Stomach (tissue), 9 donors: ENCODE measurements around the gene ROCK2. TPM values are rescaled to one million over a fixed set of nuclear protein-coding genes. Genes with fewer than 3 reads are reported as not detected.

Source experiments
- DNase-seq, 2 donors: peaks; one replicate each; pipeline versions ENCODE4 v3.0.0 to v3.0.0-alpha.2; 2013 to 2019
- H3K27ac ChIP-seq, 5 donors: fragments of 200-600 bp in 4 of 5; sonication (generic) in 4 of 5; one replicate each; pipeline ENCODE4 v1.5.1; 2013 to 2019; ENCODE audit warnings: mild to moderate bottlenecking in 1 of 5, moderate library complexity in 1 of 5
- H3K27me3 ChIP-seq, 3 donors: fragments of 200-600 bp; sonication (generic); one replicate each; pipeline ENCODE4 v1.5.1; 2017 to 2019; ENCODE audit warnings: mixed run types in 1 of 3
- H3K36me3 ChIP-seq, 4 donors: fragments of 200-600 bp; sonication (generic); 1 replicate in 3 of 4; 2 replicates in 1 of 4; pipeline ENCODE4 v1.5.1; 2016 to 2019
- H3K4me1 ChIP-seq, 4 donors: fragments of 200-600 bp; sonication (generic); one replicate each; pipeline ENCODE4 v1.5.1; 2016 to 2019
- H3K4me3 ChIP-seq, 4 donors: fragments of 200-600 bp; sonication (generic) in 3 of 4; one replicate each; pipeline ENCODE4 v1.5.1; 2016 to 2019; ENCODE audit warnings: mild to moderate bottlenecking in 1 of 4
- H3K9me3 ChIP-seq, 4 donors: fragments of 200-600 bp; sonication (generic); one replicate each; pipeline ENCODE4 v1.5.1; 2016 to 2019
- CTCF ChIP-seq, 7 experiments: fragments of 450-650 bp in 4 of 7; fragments of 200-600 bp in 3 of 7; sonication (generic) in 3 of 7; IDR thresholded peaks; one replicate each; pipeline ENCODE4 v1.5.1; 2016 to 2019; ENCODE audit warnings: antibody characterized with exemption in 7 of 7, control low read depth in 2 of 7, mild to moderate bottlenecking in 1 of 7
- EP300 ChIP-seq: sonication (generic); formaldehyde crosslinking; IDR thresholded peaks from one replicate; pipeline ENCODE4 v1.6.1; 2017; ENCODE audit warnings: antibody characterized with exemption
- POLR2A ChIP-seq, 4 donors: fragments of 450-650 bp; IDR thresholded peaks; one replicate each; pipeline ENCODE4 v1.6.1; 2016; ENCODE audit warnings: antibody characterized with exemption in 4 of 4, control low read depth in 2 of 4, mild to moderate bottlenecking in 1 of 4, moderate library complexity in 1 of 4
- POLR2AphosphoS5 ChIP-seq, 3 donors: sonication (generic); formaldehyde crosslinking; IDR thresholded peaks; one replicate each; pipeline ENCODE4 v1.6.1; 2016; ENCODE audit warnings: antibody characterized with exemption in 3 of 3
- WGBS, 5 donors: extraction: QIAGEN DNeasy Blood & Tissue Kit in 3 of 5; methylation state at CpG; one replicate each; pipeline versions ENCODE4 v1.1.5 to v1.1.7; 2013 to 2018; 5-methylcytosine and 5-hydroxymethylcytosine counted together
- intact Hi-C: fragments of 100-400 bp; cut with DNase I; formaldehyde crosslinking; loops from one replicate; pipeline ENCODE4 v1.15.1; 2023; ENCODE audit warnings: low total_unique reads
- polyA plus RNA-seq, 3 donors: library from polyadenylated mRNA; stranded (reverse); fragments of 200-250 nt; gene quantifications; one replicate each; pipeline ENCODE4 v1.2.3, GENCODE V29; 2013
- total RNA-seq, 5 donors: library from RNA; depleted of rRNA; stranded (reverse); fragments of >200 nt; gene quantifications; one replicate each; pipeline versions ENCODE4 v1.1.0 to v1.2.3, GENCODE V29; 2014 to 2016
- donor health status: healthy with polysubstance abuse.
- donor health status: Bipolar disorder and iron deficiency.
- donor health status: healthy.

Gene ROCK2
- total and polyA plus RNA-seq, 8 donors: 5.6 to 113 (median 35.9) TPM

GRCh38 chr2:11311543-11311942 is 32.9 kb downstream of the ROCK2 start:
- H3K9me3 ChIP-seq: no peaks in the 10 kb centered on the region
- H3K27ac ChIP-seq: no peak overlapping the region
- WGBS, 5 donors: 81 to 89% (median 83%) methylated on average over 7 of the region's 7 CpGs
- H3K4me1 ChIP-seq: peaks cover 4 to 57% (median 32%) of the 10 kb centered on the region in 4 donors
- intact Hi-C loops: no loop called here
- TF ChIP-seq CTCF (IDR thresholded peaks at IDR 0.05) (no peak), EP300 (no peak)
- no peaks in the 10 kb centered on the region for H3K27me3 ChIP-seq
- H3K36me3 ChIP-seq: no peaks in the 10 kb centered on the region
- no peak overlapping the region for H3K4me3 ChIP-seq
- DNase-seq: no peak

GRCh38 chr2:11310212-11310611 is 34.2 kb downstream of the ROCK2 start:
- no peaks in the 10 kb centered on the region for H3K36me3 ChIP-seq
- no peak overlapping the region for H3K27ac ChIP-seq
- no peak overlapping the region for H3K4me3 ChIP-seq
- 28 to 50% (median 35%) methylated on average over 5 of the region's 5 CpGs for WGBS, 5 donors
- intact Hi-C loops: no loop called here
- TF ChIP-seq EP300: no peak
- no peak for TF ChIP-seq CTCF (IDR thresholded peaks at IDR 0.05)
- TF ChIP-seq POLR2A (IDR thresholded peaks at IDR 0.05): no peak
- TF ChIP-seq POLR2AphosphoS5 (IDR thresholded peaks at IDR 0.05): no peak
- no peaks in the 10 kb centered on the region for H3K27me3 ChIP-seq
- H3K9me3 ChIP-seq: no peaks in the 10 kb centered on the region
- peaks cover 13 to 57% (median 39%) of the 10 kb centered on the region in 4 donors for H3K4me1 ChIP-seq
- DNase-seq: no peak

- TF ChIP-seq CTCF (IDR thresholded peaks at IDR 0.05) (no peak), EP300 (no peak), POLR2AphosphoS5 (IDR thresholded peaks at IDR 0.05) (no peak), POLR2A (IDR thresholded peaks at IDR 0.05) (no peak)
- WGBS, 5 donors: 74 to 93% (median 86%) methylated on average over 5 of the region's 5 CpGs
- Histone ChIP-seq H3K27me3 (no peaks in the 10 kb centered on the region), H3K4me3 (no peak overlapping the region), H3K9me3 (no peaks in the 10 kb centered on the region), H3K36me3 (no peaks in the 10 kb centered on the region), H3K4me1 (peaks cover 13 to 57% (median 36%) of the 10 kb centered on the region in 4 donors), H3K27ac (no peak overlapping the region)
- DNase-seq: no peak
- intact Hi-C loops: no loop called here
These were observed 34.7 kb downstream of the ROCK2 start for GRCh38 chr2:11309706-11310105.

- TF ChIP-seq CTCF (IDR thresholded peaks at IDR 0.05): no peak
- no peaks in the 10 kb centered on the region for H3K36me3 ChIP-seq
- H3K4me1 ChIP-seq: peaks cover 13 to 62% (median 31%) of the 10 kb centered on the region in 4 donors
- no peaks in the 10 kb centered on the region for H3K27me3 ChIP-seq
- H3K9me3 ChIP-seq: no peaks in the 10 kb centered on the region
- no peak overlapping the region for H3K27ac ChIP-seq
- intact Hi-C loops: no loop called here
- no peak for DNase-seq
- 97 to 99% (median 99%) methylated on average over 18 of the region's 18 CpGs for WGBS, 5 donors
- no peak overlapping the region for H3K4me3 ChIP-seq
These were observed 36.5 kb downstream of the ROCK2 start for GRCh38 chr2:11307764-11308415.
